ENCODE measurements around the gene UGT1A5.

Gene UGT1A5

GRCh38 chr2:233807966-233808935 lies 95.5 kb downstream of the UGT1A5 start:
- no peak for DNase-seq (ENCODE audit: low read depth in 2 of 2, low spot score in 1 of 2)

- no peak for DNase-seq (ENCODE audit: low read depth in 2 of 2, low spot score in 1 of 2)
Observed at GRCh38 chr2:233810385-233810784, 97.7 kb downstream of the UGT1A5 start.

GRCh38 chr2:233811087-233811486 lies 98.4 kb downstream of the UGT1A5 start:
- no peak for DNase-seq (ENCODE audit: low read depth in 2 of 2, low spot score in 1 of 2)

- DNase-seq (ENCODE audit: low read depth in 2 of 2, low spot score in 1 of 2): no peak
Observed at GRCh38 chr2:233811732-233812131, 99.0 kb downstream of the UGT1A5 start.

- DNase-seq (ENCODE audit: low read depth in 2 of 2, low spot score in 1 of 2): no peak
Observed at GRCh38 chr2:233813236-233814055, 100.7 kb downstream of the UGT1A5 start.

- DNase-seq (ENCODE audit: low read depth in 2 of 2, low spot score in 1 of 2): no peak
Observed at GRCh38 chr2:233814056-233814835, 101.5 kb downstream of the UGT1A5 start.

GRCh38 chr2:233815861-233816260 lies 103.2 kb downstream of the UGT1A5 start:
- no peak for DNase-seq (ENCODE audit: low read depth in 2 of 2, low spot score in 1 of 2)

GRCh38 chr2:233816334-233816733 lies 103.6 kb downstream of the UGT1A5 start:
- DNase-seq (ENCODE audit: low read depth in 2 of 2, low spot score in 1 of 2): no peak

GRCh38 chr2:233816771-233817170 lies 104.1 kb downstream of the UGT1A5 start:
- DNase-seq (ENCODE audit: low read depth in 2 of 2, low spot score in 1 of 2): no peak

- DNase-seq (ENCODE audit: low read depth in 2 of 2, low spot score in 1 of 2): no peak
Observed at GRCh38 chr2:233817361-233817911, 104.7 kb downstream of the UGT1A5 start.

GRCh38 chr2:233817995-233818638 lies 105.4 kb downstream of the UGT1A5 start:
- DNase-seq (ENCODE audit: low read depth in 2 of 2, low spot score in 1 of 2): no peak

- no peak for DNase-seq (ENCODE audit: low read depth in 2 of 2, low spot score in 1 of 2)
Observed at GRCh38 chr2:233818639-233819621, 106.2 kb downstream of the UGT1A5 start.

- no peak for DNase-seq (ENCODE audit: low read depth in 2 of 2, low spot score in 1 of 2)
Observed at GRCh38 chr2:233819884-233820773, 107.4 kb downstream of the UGT1A5 start.

- DNase-seq (ENCODE audit: low read depth in 2 of 2, low spot score in 1 of 2): no peak
Observed at GRCh38 chr2:233820774-233821105, 108.0 kb downstream of the UGT1A5 start.

GRCh38 chr2:233821196-233821595 lies 108.5 kb downstream of the UGT1A5 start:
- DNase-seq (ENCODE audit: low read depth in 2 of 2, low spot score in 1 of 2): no peak

GRCh38 chr2:233821709-233822100 lies 109.0 kb downstream of the UGT1A5 start:
- no peak for DNase-seq (ENCODE audit: low read depth in 2 of 2, low spot score in 1 of 2)

- DNase-seq (ENCODE audit: low read depth in 2 of 2, low spot score in 1 of 2): no peak
Observed at GRCh38 chr2:233822101-233822771, 109.5 kb downstream of the UGT1A5 start.
